NCI-H524 (cell line): ENCODE measurements around the gene GIMAP8.

ENCODE experiments used
- DNase-seq, 2 experiments: peaks; one replicate each; lab custom pipeline; 2025; lab: John Stamatoyannopoulos, UW

The GIMAP8 gene

DNA sequence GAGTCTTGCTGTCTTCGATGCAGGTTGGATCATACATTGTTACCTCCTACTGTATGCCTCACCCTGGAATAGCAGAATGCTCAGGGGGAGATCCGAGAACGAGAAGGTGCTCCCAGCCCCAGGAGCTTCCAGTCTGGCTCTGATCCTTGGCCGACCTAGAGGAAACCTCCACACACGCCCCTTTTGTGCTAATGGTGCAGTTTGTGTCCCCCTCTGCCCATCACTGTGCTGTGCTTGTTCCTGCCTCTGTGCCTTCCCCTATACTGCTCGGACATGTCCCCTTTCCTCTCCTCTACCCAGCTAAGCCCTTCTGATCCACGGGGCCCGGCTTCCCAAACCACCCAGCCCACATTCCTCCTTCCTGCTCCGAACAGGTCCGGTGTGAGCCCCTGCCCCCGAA is 38.8 kb upstream of the GIMAP8 start:
- no peak for DNase-seq

DNA sequence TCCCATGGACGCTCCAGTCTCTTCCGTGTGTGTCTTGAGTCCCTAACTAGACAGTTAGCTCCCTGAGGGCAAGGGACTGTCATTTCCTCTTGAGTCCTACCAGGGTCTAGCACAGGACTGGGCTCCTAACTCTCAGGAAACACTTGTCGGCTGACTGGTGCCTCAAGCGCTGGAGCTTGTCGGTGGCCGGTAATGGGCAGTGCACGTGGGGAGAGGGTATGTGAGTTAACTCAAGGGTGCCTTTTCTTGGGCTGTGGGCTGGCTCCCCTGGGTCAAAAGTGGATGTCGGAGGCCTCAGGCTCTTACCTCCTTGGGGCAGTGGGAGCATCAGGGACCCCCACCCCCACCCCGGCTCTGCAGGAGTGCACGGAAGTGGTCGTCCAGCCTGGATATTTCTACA is 38.4 kb upstream of the GIMAP8 start:
- DNase-seq = no peak

DNA sequence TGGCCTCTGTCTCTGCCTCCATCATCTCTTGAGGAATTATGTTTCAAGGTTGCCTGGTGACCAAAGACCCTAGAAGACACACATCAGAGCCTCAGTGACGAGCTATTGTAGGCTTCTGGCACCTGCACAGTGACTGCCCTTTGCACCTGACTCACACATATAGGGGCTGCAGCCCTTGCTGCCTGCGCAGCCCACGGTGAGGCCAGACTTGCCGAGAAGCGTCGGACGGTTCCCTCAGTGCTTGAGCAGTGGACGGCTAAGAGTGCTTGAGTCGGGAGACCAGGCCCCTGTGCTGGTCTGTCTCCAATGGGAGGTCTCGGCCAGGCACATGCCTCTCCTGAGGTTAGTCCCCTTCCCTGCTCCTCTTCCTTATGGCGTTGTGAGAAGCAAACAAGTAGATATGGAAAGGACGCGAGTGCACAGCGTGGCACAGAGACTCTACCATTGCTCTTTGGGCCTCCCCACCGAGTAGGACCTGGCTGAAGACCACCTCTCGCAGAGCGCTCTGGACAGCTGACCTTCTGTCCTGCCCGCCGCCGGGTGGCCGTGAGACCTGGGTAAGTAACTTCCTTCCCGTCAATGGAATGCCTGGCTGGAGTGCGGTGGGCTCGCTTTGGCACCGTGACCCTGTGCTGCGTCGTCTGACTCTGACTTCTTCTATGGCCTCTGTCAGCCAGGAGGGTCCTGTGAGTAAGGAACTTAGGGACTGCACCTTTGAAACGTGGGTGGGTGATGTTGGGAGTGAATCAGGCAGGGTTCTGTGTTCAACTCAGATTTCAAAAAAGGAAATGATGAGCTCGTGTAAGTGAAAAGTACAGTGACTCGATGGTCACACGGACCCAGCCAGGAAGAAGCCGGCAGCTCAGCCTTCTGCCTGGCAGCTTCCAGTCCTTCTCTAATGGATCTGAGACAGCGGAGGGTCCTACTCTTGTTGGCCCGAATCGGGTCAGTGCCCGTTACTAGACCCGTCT is 37.6 kb upstream of the GIMAP8 start:
- no peak for DNase-seq

DNA sequence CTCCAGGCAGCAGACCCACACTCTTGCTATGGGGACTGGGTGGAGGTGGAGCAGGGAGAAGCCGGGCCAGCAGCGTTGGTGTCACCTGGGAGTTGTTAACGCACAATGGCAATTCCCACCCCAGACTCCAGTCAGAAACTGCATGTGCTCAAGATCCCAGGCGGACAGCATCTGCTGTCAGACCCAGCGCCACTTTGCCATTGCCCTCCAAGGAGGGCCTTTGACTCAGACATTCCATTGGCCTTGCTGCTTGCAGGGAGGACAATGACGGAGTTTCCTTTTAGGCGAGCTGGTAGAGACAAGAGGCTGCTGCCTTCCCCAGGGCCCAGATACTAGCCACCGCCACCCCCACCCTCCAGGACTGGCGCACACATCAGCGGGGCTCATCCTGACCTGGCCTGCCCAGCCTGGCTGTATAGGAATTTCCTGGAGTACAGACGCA is 36.8 kb upstream of the GIMAP8 start:
- DNase-seq = no peak

DNA sequence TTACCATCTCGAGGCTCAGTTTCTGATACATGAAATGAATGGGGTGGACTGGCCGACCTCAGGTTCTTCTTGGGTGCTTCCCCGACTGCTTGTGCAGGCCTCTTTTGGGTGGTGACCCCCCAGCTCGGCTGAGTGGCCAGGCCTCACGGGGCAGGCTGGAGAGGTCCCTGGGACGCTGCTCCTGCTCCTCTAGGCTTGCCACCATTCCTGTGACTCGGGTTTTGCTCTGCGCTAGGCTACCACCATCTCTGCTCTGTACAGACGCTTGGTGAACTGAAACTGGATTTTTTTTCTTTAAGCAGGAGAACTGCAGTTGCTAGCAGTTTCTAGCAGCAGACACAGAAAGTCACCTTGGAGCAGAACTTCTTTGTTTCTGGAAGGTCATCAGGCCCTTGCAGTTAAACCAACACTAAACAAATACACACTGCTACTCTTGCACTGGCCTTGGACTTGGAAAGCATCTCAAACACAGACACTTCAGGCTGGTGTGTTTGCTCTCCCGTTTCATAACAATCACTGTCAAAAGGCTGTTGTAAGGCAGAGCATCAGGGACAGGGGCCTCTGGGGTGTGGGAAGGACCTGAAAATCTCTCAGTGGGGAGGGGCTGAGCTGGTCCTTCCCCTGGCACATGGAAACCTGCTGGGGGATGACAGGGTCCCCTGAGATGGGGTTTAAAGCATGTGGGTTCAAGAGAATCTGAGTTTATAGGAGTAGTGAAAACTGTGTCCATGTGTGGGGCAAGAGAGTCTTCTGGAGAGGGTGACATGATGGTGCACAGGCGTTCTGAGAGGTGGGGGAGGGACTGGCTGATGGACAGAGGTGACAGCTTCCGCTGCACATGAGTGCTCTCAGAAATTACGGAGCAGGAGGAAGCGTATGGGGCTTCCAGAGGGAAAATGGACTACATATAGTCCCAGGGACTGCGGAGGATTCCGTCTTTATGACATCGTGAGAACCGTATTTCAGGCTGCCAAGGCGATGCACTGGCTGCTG is 35.0 kb upstream of the GIMAP8 start:
- no peak for DNase-seq

DNA sequence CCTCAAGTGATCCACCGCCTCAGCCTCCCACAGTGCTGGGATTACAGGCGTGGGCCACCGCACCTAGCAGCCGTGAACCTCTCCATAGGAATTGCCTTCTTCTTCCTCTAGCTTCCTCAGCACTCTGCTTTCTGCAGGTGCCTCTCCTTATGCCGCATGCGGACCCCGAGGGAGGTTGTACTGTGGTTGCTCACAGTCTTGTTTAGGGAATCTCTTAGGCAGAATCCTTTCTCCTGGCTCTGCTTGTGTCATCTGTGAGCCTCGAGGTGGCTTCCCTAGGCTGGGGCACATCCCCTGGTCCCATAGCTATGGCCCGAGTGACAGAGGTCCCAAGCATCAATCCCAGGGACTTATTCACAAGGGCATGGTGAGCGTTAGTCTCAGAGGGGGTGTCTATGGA is 33.2 kb upstream of the GIMAP8 start:
- DNase-seq = no peak

DNA sequence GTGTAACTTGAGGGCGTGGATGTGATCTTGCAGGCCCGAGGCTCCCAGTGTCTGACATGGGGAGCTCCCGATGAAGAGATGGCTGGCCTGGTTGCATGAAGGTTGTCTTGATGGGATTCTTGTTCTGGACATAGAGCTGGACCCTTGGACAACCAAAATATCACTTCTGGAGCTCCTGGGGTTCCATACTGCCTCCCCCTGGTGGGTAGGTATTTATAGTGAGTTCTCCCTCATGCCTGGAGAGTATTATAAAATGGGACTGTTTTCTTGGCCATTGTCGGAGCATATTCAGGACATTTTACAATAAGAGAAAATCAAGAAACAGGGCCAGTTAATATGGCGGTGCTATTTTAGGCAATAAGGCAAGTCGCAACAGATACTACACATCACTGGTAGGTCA is 32.6 kb upstream of the GIMAP8 start:
- no peak for DNase-seq

DNA sequence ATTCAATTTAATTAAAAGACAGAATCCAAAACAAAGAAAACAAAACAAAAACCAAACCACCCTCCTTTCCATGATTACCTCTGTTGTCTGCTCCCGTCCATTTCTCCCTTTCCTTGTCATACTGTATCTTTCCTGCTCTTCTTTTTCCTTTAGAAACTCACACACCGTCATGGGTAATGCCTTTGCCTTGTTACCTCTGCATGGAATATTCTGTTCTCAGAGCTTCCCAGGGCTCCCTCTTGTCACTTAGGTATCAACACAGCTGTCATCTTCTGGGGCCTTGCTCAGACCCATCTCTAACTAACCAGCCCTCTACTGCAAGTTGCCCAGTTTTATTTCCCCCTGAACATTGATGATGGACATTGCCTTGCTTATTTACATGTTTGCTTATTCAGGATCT is 30.2 kb upstream of the GIMAP8 start:
- no peak for DNase-seq

DNA sequence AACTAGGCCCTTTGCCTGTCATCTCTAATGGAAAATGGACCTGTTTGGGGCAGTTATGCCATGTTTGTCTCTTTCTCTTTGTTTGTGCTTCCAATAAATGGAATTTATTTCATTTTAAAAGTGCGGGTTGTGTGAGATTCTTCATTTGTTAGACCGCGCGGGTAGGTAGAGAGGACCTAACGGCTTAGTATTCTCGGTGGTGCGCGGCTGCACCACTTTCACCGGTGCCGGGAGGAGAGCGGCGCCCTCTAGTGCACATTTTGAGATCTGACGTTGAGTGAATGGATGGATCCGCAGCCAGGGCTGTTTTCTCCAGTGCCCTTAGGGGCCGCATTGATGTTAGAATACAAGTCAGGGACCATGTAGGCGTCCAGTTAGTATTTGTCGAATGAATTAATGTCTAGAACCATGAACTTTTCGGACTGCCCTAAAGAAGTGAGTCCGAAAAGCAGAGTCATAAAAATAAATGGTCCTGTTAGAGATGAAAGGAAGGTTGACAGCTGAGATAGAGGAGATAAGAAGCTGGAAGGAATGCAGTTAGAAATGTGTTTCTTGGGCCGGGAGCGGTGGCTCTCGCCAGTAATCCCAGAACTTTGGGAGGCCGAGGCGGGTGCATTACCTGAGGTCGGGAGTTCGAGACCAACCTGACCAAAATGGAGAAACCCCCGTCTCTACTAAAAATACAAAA is 29.3 kb upstream of the GIMAP8 start:
- DNase-seq = peak; percentile 30 to 70

DNA sequence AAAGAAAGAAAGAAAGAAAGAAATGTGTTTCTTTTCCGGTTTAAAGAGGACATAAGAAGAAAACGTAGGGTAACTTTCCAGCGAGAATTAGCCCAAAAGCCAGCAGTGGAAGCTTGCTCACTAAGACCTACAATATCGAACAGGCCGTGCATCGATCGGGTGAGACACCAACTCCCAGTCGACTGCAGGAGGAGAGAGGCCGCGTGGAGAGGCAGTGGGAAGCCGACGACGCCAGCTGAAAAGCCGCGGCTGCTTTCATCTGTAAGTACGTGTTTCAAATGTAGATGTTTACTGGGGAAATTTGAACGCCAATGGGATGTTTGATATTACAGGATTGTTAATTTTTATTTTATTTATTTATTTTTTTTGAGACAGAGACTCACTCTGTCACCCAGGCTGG is 28.6 kb upstream of the GIMAP8 start:
- DNase-seq = no peak

DNA sequence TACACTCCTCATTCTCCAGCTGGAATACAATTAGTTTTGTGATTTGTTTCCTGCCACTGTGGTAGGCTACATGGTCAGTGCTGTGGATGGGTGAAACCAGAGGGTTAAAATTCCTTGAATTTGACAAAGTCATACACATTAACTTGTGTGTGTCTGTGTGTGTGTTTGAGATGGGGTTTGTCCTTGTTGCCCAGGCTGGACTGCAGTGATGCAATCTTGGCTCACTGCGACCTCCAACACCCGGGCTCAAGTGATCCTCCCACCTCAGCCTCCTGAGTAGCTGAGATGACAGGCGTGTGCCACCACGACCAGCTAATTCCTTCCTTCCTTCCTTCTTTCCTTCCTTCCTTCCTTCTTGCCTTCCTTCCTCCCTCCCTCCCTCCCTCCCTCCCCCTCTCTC is 24.8 kb upstream of the GIMAP8 start:
- DNase-seq = no peak

DNA sequence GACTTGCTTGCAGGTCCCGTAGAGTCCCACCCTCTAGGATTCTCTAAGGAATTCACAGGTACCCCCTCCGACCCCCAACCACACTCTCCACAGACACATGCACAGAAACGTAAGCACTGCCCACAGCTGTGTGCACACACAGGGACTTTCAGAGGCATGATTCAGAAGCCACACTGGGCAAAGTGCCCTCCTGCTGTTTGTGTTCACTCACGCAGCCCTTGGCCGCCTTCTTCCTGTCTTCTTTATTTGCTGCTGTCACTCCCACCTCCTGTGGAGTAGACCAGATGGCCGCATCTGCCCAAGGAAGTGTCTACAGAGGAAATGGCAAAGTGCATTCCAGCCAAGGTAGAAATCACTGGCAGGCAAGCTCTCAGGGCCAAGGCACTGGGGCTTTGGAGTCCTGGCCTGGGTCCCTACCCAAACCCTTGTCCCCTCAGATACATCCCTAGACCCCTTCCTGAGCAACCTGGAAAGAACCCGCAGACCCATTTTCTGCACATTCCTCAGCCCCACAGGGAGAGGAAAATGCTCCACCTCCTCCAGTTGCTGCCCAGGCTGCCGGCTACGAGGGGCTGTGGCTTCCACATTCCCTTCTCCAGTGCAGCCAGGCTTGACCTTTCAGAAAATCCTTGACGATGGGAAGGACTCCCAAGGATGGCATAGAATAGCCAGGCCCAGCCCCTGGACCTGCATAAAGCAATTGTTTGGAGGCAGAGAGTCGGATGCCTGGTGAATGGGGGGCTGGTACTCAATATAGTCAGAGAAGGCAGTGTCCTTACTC is 21.6 kb upstream of the GIMAP8 start:
- DNase-seq = peak; percentile 81 to 91

DNA sequence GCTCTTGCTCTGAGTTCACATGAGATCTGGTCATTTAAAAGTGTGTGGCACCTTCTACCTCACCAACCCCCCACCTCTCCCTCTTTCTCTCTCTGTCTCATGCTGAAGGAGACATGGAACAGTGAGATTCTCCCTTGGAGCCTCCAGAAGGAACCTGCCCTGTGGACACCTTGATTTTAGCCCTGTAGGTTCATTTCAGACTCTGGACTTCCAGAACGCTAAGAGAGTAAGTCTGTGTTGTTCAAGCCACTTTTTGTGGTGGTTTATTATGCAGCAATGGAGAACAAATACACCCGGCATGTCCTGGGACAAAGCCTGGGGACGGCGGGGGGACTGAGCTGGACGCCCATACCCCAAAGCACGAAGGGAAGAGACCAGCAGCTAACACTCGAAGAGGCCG is 20.7 kb upstream of the GIMAP8 start:
- no peak for DNase-seq

DNA sequence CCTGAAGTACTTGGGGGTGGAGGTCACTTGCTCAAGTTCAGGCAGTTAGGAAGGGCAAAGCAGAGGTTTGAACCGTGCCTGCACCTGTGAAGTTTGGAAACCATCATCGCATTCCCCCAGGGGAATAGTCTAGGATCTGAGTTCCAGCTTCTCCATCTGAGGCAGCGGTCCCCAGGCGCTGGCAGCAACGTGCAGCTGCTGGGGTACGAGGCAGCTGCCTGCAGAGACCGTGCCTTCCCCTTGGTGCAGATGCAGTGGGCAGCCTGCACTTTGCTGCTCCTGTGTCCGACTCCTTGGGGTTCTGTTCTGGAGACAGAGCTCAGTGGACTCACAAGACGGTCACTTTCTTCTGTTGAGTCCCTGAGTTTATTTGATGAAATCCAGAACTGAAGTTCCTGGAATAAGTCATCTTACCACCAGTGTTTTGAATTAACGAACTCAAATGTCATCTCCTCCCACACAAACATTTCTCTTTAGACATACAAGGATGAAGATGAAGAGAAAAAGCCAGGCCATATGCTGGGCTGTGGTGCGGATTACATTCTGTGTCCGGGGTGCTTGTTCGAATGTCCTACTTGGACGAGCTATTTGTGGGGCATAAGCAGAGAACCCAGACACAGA is 19.9 kb upstream of the GIMAP8 start:
- no peak for DNase-seq

DNA sequence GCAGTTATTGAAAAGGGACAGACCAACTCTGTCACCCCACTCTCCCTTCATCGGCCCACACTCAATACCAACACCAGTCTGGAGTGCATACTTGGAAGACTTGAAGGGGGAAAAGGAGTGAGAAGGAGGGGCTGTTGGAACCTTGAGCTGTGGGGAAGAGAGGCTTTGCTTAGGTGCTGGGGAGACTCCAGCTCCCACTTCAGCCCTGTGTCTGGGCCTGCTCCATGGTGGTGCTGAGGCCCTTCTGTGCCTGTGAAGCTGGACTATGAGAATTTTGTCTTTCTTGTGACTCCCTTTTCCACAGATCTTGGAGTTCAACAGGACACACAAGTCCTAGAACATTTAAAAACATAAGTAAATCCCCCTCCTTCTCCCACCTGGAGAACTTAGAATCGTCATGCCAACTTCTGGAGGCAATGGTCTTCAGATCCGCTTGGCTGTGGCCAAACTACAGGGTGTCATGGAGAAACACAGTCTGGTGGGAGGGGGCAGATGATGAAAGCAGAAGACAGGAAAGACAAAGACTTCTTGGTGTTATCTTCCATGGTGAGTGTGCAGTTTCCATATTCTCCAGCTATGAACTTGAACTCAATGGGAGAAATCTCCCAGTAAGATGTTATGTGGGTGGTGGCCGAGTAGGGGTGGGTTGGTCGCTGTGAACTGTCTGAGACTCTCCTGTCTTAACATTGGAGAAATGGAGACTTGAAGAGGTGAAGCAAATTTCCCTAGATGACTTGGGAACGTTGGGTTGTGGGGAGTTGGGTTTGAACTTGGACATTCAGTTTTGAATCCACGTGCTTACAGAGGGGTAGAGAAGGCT is 18.4 kb upstream of the GIMAP8 start:
- DNase-seq = no peak

DNA sequence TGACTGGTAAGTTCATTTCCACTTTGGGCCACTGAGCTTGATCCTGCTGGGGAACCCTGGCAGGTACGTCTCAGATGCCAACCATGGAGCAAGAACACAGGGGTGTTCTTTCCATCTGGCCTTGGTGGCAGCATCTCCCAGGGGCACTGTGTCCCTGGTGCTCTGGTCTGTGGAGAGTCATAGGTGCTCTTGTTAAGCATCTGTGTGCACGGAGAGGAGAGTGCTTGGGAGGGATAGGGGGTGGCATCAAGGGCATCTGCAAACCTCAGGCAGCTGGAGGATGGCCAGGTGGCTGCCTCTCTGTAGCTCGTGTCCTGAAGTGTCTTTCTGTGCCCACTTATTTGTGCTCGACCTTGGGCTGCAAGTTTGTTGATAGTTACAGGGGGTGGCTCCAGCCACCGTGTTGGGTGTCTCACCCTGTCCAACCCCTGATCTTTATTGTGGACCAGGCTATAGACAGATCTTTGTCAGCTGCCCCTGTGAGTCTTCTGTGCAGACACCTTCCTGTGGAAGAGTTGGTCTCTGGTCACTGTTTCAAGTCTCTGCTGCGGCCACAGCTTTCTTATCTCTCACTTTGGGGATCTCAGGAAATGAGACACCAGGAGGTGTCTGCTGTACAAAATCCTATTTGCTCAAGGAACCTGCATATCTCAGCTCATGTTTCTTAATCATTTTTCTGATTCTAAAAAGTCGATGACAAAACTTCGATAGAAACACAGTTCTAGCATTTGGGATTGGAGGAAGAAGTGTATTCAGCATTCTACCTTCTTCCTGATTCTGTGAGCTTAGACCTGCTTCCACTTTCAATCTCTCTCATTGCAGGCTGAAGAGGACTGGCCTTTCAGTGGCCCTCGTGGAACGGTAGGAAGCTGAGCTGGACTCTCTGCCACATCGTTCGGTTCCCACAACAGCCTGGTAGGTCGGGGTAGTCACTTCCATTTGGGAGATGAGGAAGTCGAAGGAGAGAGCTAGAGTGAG is 17.2 kb upstream of the GIMAP8 start:
- DNase-seq = no peak

DNA sequence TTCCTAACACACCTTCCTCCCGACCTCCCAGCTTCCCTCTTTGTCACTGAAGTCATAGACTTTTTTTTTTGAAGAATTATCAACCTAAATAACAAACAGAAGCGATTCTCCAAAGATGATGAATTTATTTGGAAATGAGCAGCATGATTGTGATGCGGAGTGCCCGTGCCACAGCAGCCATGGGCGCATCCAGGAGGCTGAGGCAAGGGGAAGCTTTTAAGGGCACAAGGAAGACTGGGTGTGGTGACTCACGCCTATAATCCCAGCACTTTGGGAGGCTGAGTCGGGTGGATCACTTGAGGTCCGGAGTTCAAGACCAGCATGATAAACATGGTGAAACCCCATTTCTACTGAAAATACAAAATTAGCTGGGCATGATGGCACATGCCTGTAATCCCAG is 16.2 kb upstream of the GIMAP8 start:
- DNase-seq = no peak

DNA sequence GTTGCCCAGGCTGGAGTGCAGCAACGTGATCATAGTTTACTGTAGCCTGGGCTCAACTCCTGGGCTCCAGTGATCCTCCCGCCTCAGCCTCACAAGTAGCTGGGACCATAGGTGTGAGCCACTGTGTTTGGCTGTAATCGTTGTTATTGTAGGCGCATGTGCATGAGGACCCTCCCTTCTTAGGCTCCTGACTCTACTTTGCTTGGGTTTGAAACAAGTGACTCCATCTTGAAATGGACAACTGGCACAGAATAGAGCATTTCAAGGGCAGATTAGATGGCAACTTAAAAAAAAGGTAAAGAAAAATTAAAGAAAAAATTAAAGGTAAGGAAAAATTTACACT is 15.4 kb upstream of the GIMAP8 start:
- DNase-seq = no peak
